Caco-2 (cell line): ENCODE results near the gene IL1F10. TPM values are rescaled to one million over a fixed set of nuclear protein-coding genes. Genes with fewer than 3 reads are reported as not detected.

Source experiments
- Bru-seq: library from RNA; stranded (reverse); fragments of 400-500 nt; gene quantifications from one replicate; lab custom pipeline; 2021; lab: Mats Ljungman, UMichigan
- BruChase-seq, 2 experiments: library from RNA; stranded (reverse); fragments of 400-500 nt; gene quantifications; one replicate each; lab custom pipeline; 2021; lab: Mats Ljungman, UMichigan
- BruUV-seq: library from RNA; stranded (reverse); fragments of 400-500 nt; replicated peaks from 2 replicates; lab custom pipeline; 2021; lab: Mats Ljungman, UMichigan
- CTCF ChIA-PET: fragments of 300-600 bp; sonication (Branson Sonifier 250); formaldehyde crosslinking; loops from one replicate; lab custom pipeline; 2022; ENCODE audit warnings: antibody characterized with exemption; lab: Charles Lee
- POLR2A ChIA-PET: fragments of 300-600 bp; sonication (Branson Sonifier 250); formaldehyde crosslinking; loops from one replicate; lab custom pipeline; 2022; ENCODE audit warnings: antibody characterized with exemption; lab: Charles Lee
- DNase-seq, 2 experiments: peaks; one replicate each; pipeline versions ENCODE4 v3.0.0 to v3.0.0-alpha.2; 2020 to 2022
- H3K27me3 ChIP-seq: replicated peaks from 2 replicates; pipeline ENCODE4 v1.6.0; 2011; ENCODE audit warnings: low read length; ENCODE audit not compliant: control insufficient read depth, insufficient read depth
- H3K36me3 ChIP-seq: 2 replicates; pipeline ENCODE4 v1.5.1; 2011; ENCODE audit warnings: low read length; ENCODE audit not compliant: control insufficient read depth, insufficient read depth
- H3K4me1 ChIP-seq: fragments of 250-450 bp; sonication (Bioruptor Pico); 2 replicates; pipeline ENCODE4 v1.5.1; 2020; ENCODE audit warnings: mild to moderate bottlenecking
- H3K4me3 ChIP-seq: 2 replicates; pipeline ENCODE4 v1.5.1; 2011; ENCODE audit warnings: low read depth, mild to moderate bottlenecking, control low read depth, low read length
- H3K9me3 ChIP-seq: fragments of 250-450 bp; sonication (Bioruptor Pico); 2 replicates; pipeline ENCODE4 v1.5.1; 2020; ENCODE audit warnings: mild to moderate bottlenecking, moderate library complexity
- H3K27ac Mint-ChIP-seq: one replicate; pipeline ENCODE4 v1.8.0; 2022; ENCODE audit warnings: mixed read lengths; ENCODE audit not compliant: unreplicated experiment
- H3K27me3 Mint-ChIP-seq: one replicate; pipeline ENCODE4 v1.8.0; 2022; ENCODE audit warnings: mixed read lengths; ENCODE audit not compliant: insufficient read depth, unreplicated experiment
- H3K36me3 Mint-ChIP-seq: one replicate; pipeline ENCODE4 v1.8.0; 2022; ENCODE audit warnings: mild to moderate bottlenecking, mixed read lengths; ENCODE audit not compliant: insufficient read depth, unreplicated experiment
- H3K4me1 Mint-ChIP-seq: one replicate; pipeline ENCODE4 v1.8.0; 2022; ENCODE audit warnings: low read depth, mixed read lengths; ENCODE audit not compliant: unreplicated experiment
- H3K4me3 Mint-ChIP-seq: one replicate; pipeline ENCODE4 v1.8.0; 2022; ENCODE audit warnings: mild to moderate bottlenecking, moderate library complexity, mixed read lengths; ENCODE audit not compliant: unreplicated experiment
- H3K9me3 Mint-ChIP-seq: one replicate; pipeline ENCODE4 v1.8.0; 2022; ENCODE audit warnings: mixed read lengths; ENCODE audit not compliant: unreplicated experiment
- CTCF ChIP-seq, 2 experiments: fragments of 200-600 bp in 1 of 2; IDR thresholded peaks; 1 replicate in 1 of 2; 2 replicates in 1 of 2; pipeline versions ENCODE4 v1.5.1 to v1.8.0; 2011 to 2022; ENCODE audit warnings: antibody characterized with exemption in 1 of 2, control low read depth in 1 of 2, inconsistent platforms in 1 of 2, low read depth in 1 of 2, low read length in 1 of 2, mild to moderate bottlenecking in 1 of 2, moderate library complexity in 1 of 2; ENCODE audit not compliant: insufficient read depth in 1 of 2, severe bottlenecking in 1 of 2, unreplicated experiment in 1 of 2
- intact Hi-C: fragments of 100-400 bp; cut with micrococcal nuclease; formaldehyde crosslinking; loops from one replicate; pipeline ENCODE4 v1.10.0; 2022; ENCODE audit not compliant: unreplicated experiment
- long read RNA-seq: library from polyadenylated mRNA; stranded (forward); transcript quantifications from one replicate; pipeline ENCODE4 v2.0.0, GENCODE V29; 2022
- total RNA-seq: library from RNA; stranded (reverse); gene quantifications from 2 replicates; pipeline ENCODE4 v1.2.3, GENCODE V29; 2022

Gene IL1F10
- total RNA-seq = not detected in 2 replicates
- percentile 8 among the genes with signal in this experiment for Bru-seq, nascent RNA
- BruChase-seq, experiment 1, labeled RNA remaining after a 2-hour chase = not detected
- BruChase-seq, experiment 2, labeled RNA remaining after a 6-hour chase = not detected
- long read RNA-seq = 0 reads

GRCh38 chr2:113067681-113068080, at the start of gene IL1F10:
TSS of gene IL1F10 (plus strand) at chr2:113067970. CDS start at chr2:113072739, 4,769 bp downstream.
- Mint-ChIP-seq H3K4me3 (peak within 1 kb of the TSS; percentile 54), H3K4me1 (peaks cover 21% of the 10 kb centered on the region), H3K27ac (no peak within 1 kb of the TSS), H3K36me3 (no peaks in the 10 kb centered on the region), H3K27me3 (no peaks in the 10 kb centered on the region), H3K9me3 (peaks cover 16% of the 10 kb centered on the region)
- H3K4me1 ChIP-seq = peaks cover 29% of the 10 kb centered on the region
- no peak within 1 kb of the TSS for H3K4me3 ChIP-seq
- DNase-seq = no peak
- ChIA-PET CTCF (interaction anchor here (0.6 kb wide), 1 partner anchor 168 kb away, joined by 4 read pairs; no protein-coding TSS in a partner anchor), POLR2A (no interaction called here)
- TF ChIP-seq CTCF (IDR thresholded peaks at IDR 0.05; ENCODE audit: insufficient read depth in 1 of 2, low read depth in 1 of 2, low read length in 1 of 2, severe bottlenecking in 1 of 2, unreplicated experiment in 1 of 2) = no peak
- H3K27me3 ChIP-seq = no peaks in the 10 kb centered on the region
- H3K36me3 ChIP-seq = no peaks in the 10 kb centered on the region
- BruUV-seq = no TSS peak
- H3K9me3 ChIP-seq = peaks cover 10% of the 10 kb centered on the region
- intact Hi-C loops = no loop called here

GRCh38 chr2:113018509-113018908, 49.3 kb upstream of the IL1F10 start:
- no peak for TF ChIP-seq CTCF (IDR thresholded peaks at IDR 0.05; ENCODE audit: insufficient read depth in 1 of 2, low read depth in 1 of 2, low read length in 1 of 2, severe bottlenecking in 1 of 2, unreplicated experiment in 1 of 2)
- CTCF ChIA-PET = no interaction called here

GRCh38 chr2:113021312-113021711, 46.5 kb upstream of the IL1F10 start:
- CTCF ChIA-PET = no interaction called here

More at GRCh38 chr2:113018509-113018908, 49.3 kb upstream of the IL1F10 start:
- no TSS peak for BruUV-seq
- no peak overlapping the region for H3K4me3 ChIP-seq
- peaks cover 36% of the 10 kb centered on the region for H3K9me3 Mint-ChIP-seq
- no peaks in the 10 kb centered on the region for H3K27me3 ChIP-seq
- H3K27me3 Mint-ChIP-seq = peaks cover 27% of the 10 kb centered on the region
- POLR2A ChIA-PET = interaction anchor here (0.5 kb wide), 1 partner anchor 373 kb away, joined by 8 read pairs; the partner anchor contains the start of gene SLC20A1
- no peak overlapping the region for H3K4me3 Mint-ChIP-seq
- no peak overlapping the region for H3K27ac Mint-ChIP-seq
- no peaks in the 10 kb centered on the region for H3K36me3 ChIP-seq
- no peaks in the 10 kb centered on the region for H3K4me1 ChIP-seq
- no peaks in the 10 kb centered on the region for H3K4me1 Mint-ChIP-seq
- intact Hi-C loops = no loop called here
- DNase-seq = no peak
- no peaks in the 10 kb centered on the region for H3K36me3 Mint-ChIP-seq
- no peaks in the 10 kb centered on the region for H3K9me3 ChIP-seq

More at GRCh38 chr2:113021312-113021711, 46.5 kb upstream of the IL1F10 start:
- Histone ChIP-seq H3K9me3 (no peaks in the 10 kb centered on the region), H3K36me3 (no peaks in the 10 kb centered on the region), H3K4me3 (no peak overlapping the region), H3K4me1 (no peaks in the 10 kb centered on the region), H3K27me3 (peaks cover 2% of the 10 kb centered on the region; the same call in 1 of the 2 replicates)
- Mint-ChIP-seq H3K27me3 (peaks cover 38% of the 10 kb centered on the region), H3K4me3 (no peak overlapping the region), H3K36me3 (no peaks in the 10 kb centered on the region), H3K4me1 (no peaks in the 10 kb centered on the region), H3K9me3 (peaks cover 36% of the 10 kb centered on the region), H3K27ac (no peak overlapping the region)
- intact Hi-C loops = no loop called here
- BruUV-seq = no TSS peak
- POLR2A ChIA-PET = no interaction called here
- DNase-seq = no peak
- TF ChIP-seq CTCF (IDR thresholded peaks at IDR 0.05; ENCODE audit: insufficient read depth in 1 of 2, low read depth in 1 of 2, low read length in 1 of 2, severe bottlenecking in 1 of 2, unreplicated experiment in 1 of 2) = no peak
